Measurements from ENCODE around the gene OPA1.
"Not testable (repeated sequence)": the region's sequence is repeated elsewhere in the genome, so short reads cannot be mapped to it uniquely, and the experiment has no call there.

GRCh38 chr3:193606892-193607291, 13.9 kb downstream of the OPA1 start:
- not testable (repeated sequence) for TF ChIP-seq CTCF, POLR2A, POLR2AphosphoS5 (IDR thresholded peaks at IDR 0.05)

All from breast epithelium (tissue), 3 donors.